ENCODE measurements around the gene LRP1. TPM values are rescaled to one million over a fixed set of nuclear protein-coding genes. Genes with fewer than 3 reads are reported as not detected.

LRP1 gene
- total and polyA plus RNA-seq, 2 experiments from 2014 or later: 47.8 to 76.8 TPM

GRCh38 chr12:57126061-57126460, 2.2 kb upstream of the LRP1 start:
- TF ChIP-seq EZH2 (IDR thresholded peaks at IDR 0.05; ENCODE audit: borderline replicate concordance) (no peak), EZH2phosphoT487 (IDR thresholded peaks at IDR 0.05; ENCODE audit: low read depth, severe bottlenecking, unreplicated experiment) (no peak), CTCF (IDR thresholded peaks at IDR 0.05; ENCODE audit: poor library complexity) (no peak)
- Histone ChIP-seq H4K20me1 (ENCODE audit: insufficient read depth, poor library complexity, severe bottlenecking) (peaks cover 8% of the 10 kb centered on the region), H3K9me2 (replicated peaks; ENCODE audit: insufficient read depth) (no peaks in the 10 kb centered on the region), H3K4me3 (no peak overlapping the region), H3K79me2 (peaks cover 28% of the 10 kb centered on the region), H3K27ac (no peak overlapping the region), H2AFZ (no peak overlapping the region), H3K27me3 (no peaks in the 10 kb centered on the region), H3K4me2 (peak overlapping the region; percentile 92), H3K9me3 (ENCODE audit: low read depth) (no peaks in the 10 kb centered on the region), H3K36me3 (replicated peaks; ENCODE audit: insufficient read depth, low read depth) (no peaks in the 10 kb centered on the region), H3K4me1 (ENCODE audit: insufficient read depth) (peaks cover 21% of the 10 kb centered on the region)
- WGBS (ENCODE audit: low lambda C conversion rate, missing lambda C conversion rate): 97% methylated on average over 11 of the region's 11 CpGs
- DNase-seq (ENCODE audit: low spot score): no peak

- H3K4me3 ChIP-seq: no peak overlapping the region
- DNase-seq (ENCODE audit: low spot score): no peak
- no peaks in the 10 kb centered on the region for H3K36me3 ChIP-seq (replicated peaks; ENCODE audit: insufficient read depth, low read depth)
- H3K79me2 ChIP-seq: peaks cover 33% of the 10 kb centered on the region
- WGBS (ENCODE audit: low lambda C conversion rate, missing lambda C conversion rate): 43% methylated on average over 7 of the region's 7 CpGs
- TF ChIP-seq CTCF (IDR thresholded peaks at IDR 0.05; ENCODE audit: poor library complexity) (no peak), EZH2 (IDR thresholded peaks at IDR 0.05; ENCODE audit: borderline replicate concordance) (no peak), EZH2phosphoT487 (IDR thresholded peaks at IDR 0.05; ENCODE audit: low read depth, severe bottlenecking, unreplicated experiment) (no peak)
- H3K27ac ChIP-seq: peak overlapping the region; percentile 98
- H4K20me1 ChIP-seq (ENCODE audit: insufficient read depth, poor library complexity, severe bottlenecking): peaks cover 13% of the 10 kb centered on the region
- no peaks in the 10 kb centered on the region for H3K9me2 ChIP-seq (replicated peaks; ENCODE audit: insufficient read depth)
- peaks cover 26% of the 10 kb centered on the region for H3K4me1 ChIP-seq (ENCODE audit: insufficient read depth)
- H3K27me3 ChIP-seq: no peaks in the 10 kb centered on the region
- no peak overlapping the region for H2AFZ ChIP-seq
- peak overlapping the region; percentile 92 for H3K4me2 ChIP-seq
- H3K9me3 ChIP-seq (ENCODE audit: low read depth): no peaks in the 10 kb centered on the region
These were observed 1.7 kb upstream of the LRP1 start for GRCh38 chr12:57126561-57126960.

GRCh38 chr12:57127101-57127725, 1.1 kb upstream of the LRP1 start:
- H4K20me1 ChIP-seq (ENCODE audit: insufficient read depth, poor library complexity, severe bottlenecking): peaks cover 17% of the 10 kb centered on the region
- peak overlapping the region; percentile 98 for H3K27ac ChIP-seq
- H2AFZ ChIP-seq: peak overlapping the region; percentile 83
- H3K79me2 ChIP-seq: peaks cover 39% of the 10 kb centered on the region
- TF ChIP-seq CTCF (IDR thresholded peaks at IDR 0.05; ENCODE audit: poor library complexity) (peak; percentile 39), EZH2phosphoT487 (IDR thresholded peaks at IDR 0.05; ENCODE audit: low read depth, severe bottlenecking, unreplicated experiment) (no peak), EZH2 (IDR thresholded peaks at IDR 0.05; ENCODE audit: borderline replicate concordance) (no peak)
- 4% methylated on average over 23 of the region's 26 CpGs for WGBS (ENCODE audit: low lambda C conversion rate, missing lambda C conversion rate)
- peak; percentile 89 for DNase-seq (ENCODE audit: low spot score)
- peak overlapping the region; percentile 79 for H3K4me3 ChIP-seq
- H3K27me3 ChIP-seq: no peaks in the 10 kb centered on the region
- no peaks in the 10 kb centered on the region for H3K36me3 ChIP-seq (replicated peaks; ENCODE audit: insufficient read depth, low read depth)
- H3K4me2 ChIP-seq: peak overlapping the region; percentile 92
- peaks cover 32% of the 10 kb centered on the region for H3K4me1 ChIP-seq (ENCODE audit: insufficient read depth)
- H3K9me2 ChIP-seq (replicated peaks; ENCODE audit: insufficient read depth): no peaks in the 10 kb centered on the region
- no peaks in the 10 kb centered on the region for H3K9me3 ChIP-seq (ENCODE audit: low read depth)
